Panc1 (cell line): ENCODE data around the gene MLLT3.

Experiments used
- POLR2AphosphoS5 ChIP-seq: IDR thresholded peaks from 2 replicates; pipeline ENCODE4 v1.6.1; 2012; ENCODE audit warnings: mild to moderate bottlenecking, low read depth, low read length, moderate library complexity
- REST ChIP-seq, 2 experiments: IDR thresholded peaks; 2 replicates each; pipeline ENCODE4 v1.6.1; 2011 to 2012; ENCODE audit warnings: low read depth in 2 of 2, control low read depth in 1 of 2, low read length in 1 of 2, mild to moderate bottlenecking in 1 of 2, moderate library complexity in 1 of 2; ENCODE audit not compliant: insufficient read depth in 1 of 2
- SIN3A ChIP-seq: IDR thresholded peaks from 2 replicates; pipeline ENCODE4 v1.6.1; 2012; ENCODE audit warnings: low read depth, mild to moderate bottlenecking, low read length, moderate library complexity, borderline replicate concordance; ENCODE audit not compliant: insufficient read depth
- TCF7L2 ChIP-seq: IDR thresholded peaks from 2 replicates; pipeline ENCODE4 v1.6.1; 2011; ENCODE audit warnings: mild to moderate bottlenecking, low read depth, low read length, inconsistent platforms
- TF ChIP-seq, protein P1 (sequence below): fragments of 450-650 bp; IDR thresholded peaks from 2 replicates; pipeline ENCODE4 v1.5.1; 2017; ENCODE audit warnings: mild to moderate bottlenecking

- no peak for TF ChIP-seq POLR2AphosphoS5
- TF ChIP-seq, protein P1, sequence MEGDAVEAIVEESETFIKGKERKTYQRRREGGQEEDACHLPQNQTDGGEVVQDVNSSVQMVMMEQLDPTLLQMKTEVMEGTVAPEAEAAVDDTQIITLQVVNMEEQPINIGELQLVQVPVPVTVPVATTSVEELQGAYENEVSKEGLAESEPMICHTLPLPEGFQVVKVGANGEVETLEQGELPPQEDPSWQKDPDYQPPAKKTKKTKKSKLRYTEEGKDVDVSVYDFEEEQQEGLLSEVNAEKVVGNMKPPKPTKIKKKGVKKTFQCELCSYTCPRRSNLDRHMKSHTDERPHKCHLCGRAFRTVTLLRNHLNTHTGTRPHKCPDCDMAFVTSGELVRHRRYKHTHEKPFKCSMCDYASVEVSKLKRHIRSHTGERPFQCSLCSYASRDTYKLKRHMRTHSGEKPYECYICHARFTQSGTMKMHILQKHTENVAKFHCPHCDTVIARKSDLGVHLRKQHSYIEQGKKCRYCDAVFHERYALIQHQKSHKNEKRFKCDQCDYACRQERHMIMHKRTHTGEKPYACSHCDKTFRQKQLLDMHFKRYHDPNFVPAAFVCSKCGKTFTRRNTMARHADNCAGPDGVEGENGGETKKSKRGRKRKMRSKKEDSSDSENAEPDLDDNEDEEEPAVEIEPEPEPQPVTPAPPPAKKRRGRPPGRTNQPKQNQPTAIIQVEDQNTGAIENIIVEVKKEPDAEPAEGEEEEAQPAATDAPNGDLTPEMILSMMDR: no peak
- no peak for TF ChIP-seq REST (IDR thresholded peaks at IDR 0.05; ENCODE audit: insufficient read depth in 1 of 2, low read depth in 2 of 2, low read length in 1 of 2)
- no peak for TF ChIP-seq SIN3A
- no peak for TF ChIP-seq TCF7L2
Observed at GRCh38 chr9:20361656-20362570, 260.4 kb downstream of the MLLT3 start.
